ENCODE results near the gene TSPAN9.

The TSPAN9 gene

GRCh38 chr12:3195859-3196483 lies 118.8 kb downstream of the TSPAN9 start:
- no peak for DNase-seq

- no peak for DNase-seq
Observed at GRCh38 chr12:3196488-3196887, 119.3 kb downstream of the TSPAN9 start.

GRCh38 chr12:3197131-3197818 lies 120.1 kb downstream of the TSPAN9 start:
- no peak for DNase-seq

- no peak for DNase-seq
Observed at GRCh38 chr12:3199551-3200031, 122.4 kb downstream of the TSPAN9 start.

- DNase-seq = no peak
Observed at GRCh38 chr12:3200032-3200617, 122.9 kb downstream of the TSPAN9 start.

GRCh38 chr12:3200814-3201233 lies 123.6 kb downstream of the TSPAN9 start:
- no peak for DNase-seq

- no peak for DNase-seq
Observed at GRCh38 chr12:3201339-3202051, 124.3 kb downstream of the TSPAN9 start.

GRCh38 chr12:3202096-3202495 lies 124.9 kb downstream of the TSPAN9 start:
- DNase-seq = no peak

GRCh38 chr12:3202734-3203446 lies 125.7 kb downstream of the TSPAN9 start:
- DNase-seq = no peak

GRCh38 chr12:3203713-3204112 lies 126.5 kb downstream of the TSPAN9 start:
- no peak for DNase-seq

- no peak for DNase-seq
Observed at GRCh38 chr12:3204143-3204542, 127.0 kb downstream of the TSPAN9 start.

GRCh38 chr12:3204730-3205531 lies 127.8 kb downstream of the TSPAN9 start:
- DNase-seq = no peak

- no peak for DNase-seq
Observed at GRCh38 chr12:3205742-3206519, 128.8 kb downstream of the TSPAN9 start.

- DNase-seq = no peak
Observed at GRCh38 chr12:3206536-3207072, 129.4 kb downstream of the TSPAN9 start.

- DNase-seq = no peak
Observed at GRCh38 chr12:3207175-3207574, 130.0 kb downstream of the TSPAN9 start.

GRCh38 chr12:3207858-3208257 lies 130.7 kb downstream of the TSPAN9 start:
- no peak for DNase-seq

- DNase-seq = no peak
Observed at GRCh38 chr12:3213188-3213587, 136.0 kb downstream of the TSPAN9 start.

GRCh38 chr12:3213768-3214167 lies 136.6 kb downstream of the TSPAN9 start:
- no peak for DNase-seq

GRCh38 chr12:3214526-3215365 lies 137.6 kb downstream of the TSPAN9 start:
- DNase-seq = no peak

- DNase-seq = no peak
Observed at GRCh38 chr12:3215410-3215975, 138.3 kb downstream of the TSPAN9 start.

Measured in GF-D8 (cell line).